Renal cortex interstitium (tissue), 11 donors: ENCODE measurements around the gene DDA1. TPM values are rescaled to one million over a fixed set of nuclear protein-coding genes. Genes with fewer than 3 reads are reported as not detected.
A peak's percentile ranks its signal among the peaks of the same experiment; 100 is the strongest.
"Not testable (repeated sequence)": the region's sequence is repeated elsewhere in the genome, so short reads cannot be mapped to it uniquely, and the experiment has no call there.

Experiments
- DNase-seq, 11 donors: peaks; one replicate each; pipeline ENCODE4 v3.0.0-alpha.2; 2013; ENCODE audit warnings: low read depth in 9 of 11, low spot score in 4 of 11; ENCODE audit errors: extremely low read depth in 1 of 11
- polyA plus RNA-seq, 3 donors: library from polyadenylated mRNA; unstranded; fragments of 120-200 nt; gene quantifications; one replicate each; pipeline ENCODE4 v1.2.1, GENCODE V29; 2013; ENCODE audit not compliant: insufficient read length in 3 of 3

The DDA1 gene
- polyA plus RNA-seq, 3 donors = 29.8 to 41.8 (median 40.2) TPM

- DNase-seq = no peak
Observed at GRCh38 chr19:17281391-17282304, 27.7 kb upstream of the DDA1 start, which contains the start of gene ANKLE1. ANKLE1 (plus strand) TSS chr19:17281901; CDS start chr19:17281921, 20 bp downstream.

GRCh38 chr19:17282488-17283125, 26.8 kb upstream of the DDA1 start:
- peak in 7 of 11 donors; percentile 66 to 75 (median 75) for DNase-seq

GRCh38 chr19:17283504-17283996, 25.8 kb upstream of the DDA1 start:
- DNase-seq = no peak

- no peak for DNase-seq
Observed at GRCh38 chr19:17285415-17286135, 23.8 kb upstream of the DDA1 start.

- no peak for DNase-seq
Observed at GRCh38 chr19:17286263-17286662, 23.1 kb upstream of the DDA1 start.

GRCh38 chr19:17286752-17287151, 22.6 kb upstream of the DDA1 start:
- DNase-seq = no peak

- DNase-seq = peak in 5 of 11 donors; percentile 51 to 74 (median 60)
Observed at GRCh38 chr19:17289489-17289888, 19.9 kb upstream of the DDA1 start.

- DNase-seq = peak in 8 of 11 donors; percentile 46 to 75 (median 72)
Observed at GRCh38 chr19:17292301-17293074, 16.9 kb upstream of the DDA1 start.

- DNase-seq = no peak
Observed at GRCh38 chr19:17293605-17294004, 15.8 kb upstream of the DDA1 start.

- DNase-seq = no peak
Observed at GRCh38 chr19:17294051-17294891, 15.1 kb upstream of the DDA1 start.

- not testable (repeated sequence) for DNase-seq
Observed at GRCh38 chr19:17295551-17295950, 13.8 kb upstream of the DDA1 start.

GRCh38 chr19:17296273-17296672, 13.1 kb upstream of the DDA1 start:
- DNase-seq = no peak

GRCh38 chr19:17296976-17297375, 12.4 kb upstream of the DDA1 start:
- DNase-seq = no peak

- no peak for DNase-seq
Observed at GRCh38 chr19:17300992-17301619, 8.3 kb upstream of the DDA1 start.

GRCh38 chr19:17302391-17303166, 6.8 kb upstream of the DDA1 start:
- DNase-seq = no peak

- DNase-seq = peak; percentile 83 to 95 (median 92)
Observed at GRCh38 chr19:17303167-17303939, 6.0 kb upstream of the DDA1 start, which contains the start of gene ABHD8. ABHD8 (minus strand) TSS chr19:17303425; CDS start chr19:17301616, 1,809 bp downstream.
